GM21367 (cell line): ENCODE results near the gene PPIL4.
"Not testable (repeated sequence)": the region's sequence is repeated elsewhere in the genome, so short reads cannot be mapped to it uniquely, and the experiment has no call there.

ENCODE experiments used
- ATAC-seq: cut with Tn5 transposase; IDR thresholded peaks from one replicate; pipeline ENCODE4 v1.9.1; 2021; ENCODE audit not compliant: unreplicated experiment

The PPIL4 gene

DNA sequence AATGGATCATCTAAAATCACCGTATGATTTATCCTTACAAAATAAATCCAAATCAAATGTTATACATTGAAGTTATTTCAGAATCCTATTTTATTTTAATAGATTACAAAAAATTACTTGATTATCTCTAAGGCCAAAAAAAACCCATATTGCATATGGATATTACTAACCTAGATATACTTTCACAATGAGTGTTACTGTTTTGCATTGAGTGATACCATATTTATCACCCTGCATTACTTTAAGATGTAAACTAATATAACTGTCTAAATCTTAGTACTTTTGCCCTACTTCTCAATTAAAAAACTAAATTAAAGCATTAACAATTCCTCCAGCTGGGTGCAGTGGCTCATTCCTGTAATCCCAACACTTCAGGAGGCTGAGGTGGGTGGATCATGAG lies 11.1 kb downstream of the PPIL4 start:
- no peak for ATAC-seq

DNA sequence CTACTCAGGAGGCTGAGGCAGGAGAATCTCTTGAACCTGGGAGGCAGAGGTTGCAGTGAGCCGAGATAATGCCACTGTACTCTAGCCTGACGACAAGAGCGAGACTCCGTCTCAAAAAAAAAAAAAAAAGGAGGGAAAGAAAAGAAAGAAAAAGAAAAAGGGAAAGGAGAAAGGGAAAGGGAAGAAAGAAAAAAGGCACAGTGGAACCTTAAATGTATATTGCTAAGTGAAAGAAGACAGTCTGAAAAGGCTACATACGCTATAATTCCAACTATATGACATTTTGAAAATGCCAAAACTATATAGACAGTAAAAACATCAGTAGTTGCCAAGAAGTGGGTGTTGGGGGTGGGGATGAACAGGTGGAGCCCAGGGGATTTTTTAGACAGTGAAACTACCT lies 16.2 kb downstream of the PPIL4 start:
- ATAC-seq = no peak

DNA sequence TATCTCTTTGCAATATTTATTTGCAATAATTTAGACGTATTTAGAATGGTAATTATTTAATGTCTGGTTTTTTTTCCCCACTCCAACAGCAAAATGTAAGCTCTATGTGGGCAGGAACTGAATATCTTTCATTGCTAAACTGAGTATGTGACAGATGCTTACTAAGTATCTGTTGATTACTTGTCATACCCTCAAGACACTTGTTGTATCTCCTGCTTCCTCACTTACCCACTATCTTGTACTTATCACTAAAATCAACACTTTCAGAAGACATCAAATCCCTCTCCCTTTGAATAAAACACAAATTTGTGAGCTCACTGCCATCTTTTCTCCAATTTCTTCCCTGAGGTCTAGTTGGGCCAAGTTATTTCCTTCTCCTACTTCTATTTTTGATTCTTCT lies 30.3 kb downstream of the PPIL4 start:
- ATAC-seq = no peak

DNA sequence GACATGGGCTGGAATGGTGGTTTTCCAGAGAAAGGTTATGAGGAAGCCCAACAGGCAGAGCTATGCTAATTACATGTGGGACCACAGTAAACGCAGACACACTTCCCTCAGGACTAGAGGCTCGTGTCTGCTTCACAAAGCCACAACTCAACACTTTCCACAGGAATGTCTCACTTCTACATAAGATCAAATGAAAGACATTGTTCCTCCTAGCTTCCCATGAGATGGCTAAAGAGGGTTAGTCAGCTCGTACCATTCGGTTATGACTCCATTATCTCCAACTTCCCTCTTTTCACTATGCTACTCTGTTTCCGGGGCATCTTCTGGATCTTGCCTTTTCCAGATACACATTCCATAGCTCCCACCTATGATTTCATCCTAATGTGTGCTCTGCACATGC lies 31.9 kb downstream of the PPIL4 start:
- no peak for ATAC-seq

- ATAC-seq = no peak
Observed at GRCh38 chr6:149510793-149511512, 34.9 kb downstream of the PPIL4 start.

- ATAC-seq = no peak
Observed at GRCh38 chr6:149508485-149508884, 37.4 kb downstream of the PPIL4 start.

DNA sequence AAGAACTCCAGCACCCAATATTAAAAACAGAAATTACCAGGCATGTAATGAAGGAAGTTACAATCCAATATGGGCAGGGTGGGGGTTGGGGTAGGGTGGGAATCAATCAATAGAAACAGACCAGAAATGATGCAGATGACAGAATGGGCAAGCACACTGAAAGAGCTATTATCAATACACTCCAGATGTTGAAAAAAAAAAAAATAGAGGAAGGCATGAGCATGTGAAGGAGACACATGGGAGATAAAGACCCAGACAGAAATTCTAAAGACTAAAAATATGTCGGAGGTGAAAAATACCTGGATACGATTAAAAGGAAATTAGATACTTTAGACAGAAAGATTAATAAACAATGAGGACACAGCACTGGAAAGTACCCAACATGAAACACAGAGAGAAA lies 42.0 kb downstream of the PPIL4 start:
- ATAC-seq = no peak

GRCh38 chr6:149503276-149503675 lies 42.6 kb downstream of the PPIL4 start:
- ATAC-seq = no peak

GRCh38 chr6:149501768-149502167 lies 44.1 kb downstream of the PPIL4 start:
- ATAC-seq = no peak

DNA sequence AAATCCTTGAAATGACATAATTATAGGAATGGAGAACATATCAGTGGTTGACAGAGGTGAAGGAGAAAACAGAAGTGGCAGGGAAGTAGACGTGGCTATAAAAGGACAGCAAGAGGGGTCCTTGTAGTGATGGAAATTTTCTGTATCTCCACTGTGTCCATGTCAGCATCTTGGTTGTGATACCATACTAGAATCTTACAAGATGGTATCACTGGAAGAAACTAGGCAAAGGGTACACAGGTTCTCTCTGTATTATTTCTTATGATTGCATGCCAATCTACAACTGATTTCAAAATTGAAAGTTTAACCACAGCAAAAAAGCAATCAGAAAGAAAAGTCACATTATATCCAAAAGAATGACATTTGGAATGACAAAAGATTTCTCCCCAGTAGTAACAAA lies 44.6 kb downstream of the PPIL4 start:
- no peak for ATAC-seq

DNA sequence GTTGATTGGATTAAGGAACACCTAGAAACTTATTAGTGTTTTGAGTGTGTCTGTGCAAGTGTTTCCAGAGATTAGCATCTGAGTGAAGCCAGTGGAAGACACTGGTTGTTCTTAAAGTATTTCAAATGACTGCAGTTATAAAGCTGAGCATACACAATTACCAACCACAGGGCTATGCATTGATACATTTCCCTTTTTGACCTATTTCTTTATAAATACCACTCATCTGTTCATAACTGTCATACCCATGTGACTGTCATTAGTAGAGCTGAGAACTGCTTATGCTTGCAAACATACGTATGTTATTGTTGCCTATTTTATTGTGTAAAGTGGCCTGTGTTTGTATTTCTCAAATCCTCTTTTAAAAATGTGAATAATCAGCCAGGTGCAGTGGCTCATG lies 45.7 kb downstream of the PPIL4 start:
- no peak for ATAC-seq

DNA sequence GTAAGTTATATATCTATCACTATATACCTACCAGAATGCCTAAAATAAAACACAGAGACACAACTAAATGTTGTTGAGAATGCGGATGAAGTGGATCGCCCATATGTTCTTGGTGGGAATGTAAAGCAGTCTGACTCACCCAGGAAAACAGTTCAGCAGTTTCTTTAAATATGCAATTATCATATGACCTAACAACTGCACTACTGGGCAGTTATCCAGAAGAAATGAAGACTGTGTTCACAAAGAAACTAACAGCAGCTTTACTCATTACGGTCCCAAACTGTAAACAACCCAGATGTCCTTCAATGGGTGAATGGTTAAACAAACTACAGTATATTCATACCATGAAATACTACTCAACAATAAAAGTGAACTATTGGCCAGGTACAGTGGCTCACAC lies 46.8 kb downstream of the PPIL4 start:
- no peak for ATAC-seq

- ATAC-seq = no peak
Observed at GRCh38 chr6:149497365-149497764, 48.5 kb downstream of the PPIL4 start.

DNA sequence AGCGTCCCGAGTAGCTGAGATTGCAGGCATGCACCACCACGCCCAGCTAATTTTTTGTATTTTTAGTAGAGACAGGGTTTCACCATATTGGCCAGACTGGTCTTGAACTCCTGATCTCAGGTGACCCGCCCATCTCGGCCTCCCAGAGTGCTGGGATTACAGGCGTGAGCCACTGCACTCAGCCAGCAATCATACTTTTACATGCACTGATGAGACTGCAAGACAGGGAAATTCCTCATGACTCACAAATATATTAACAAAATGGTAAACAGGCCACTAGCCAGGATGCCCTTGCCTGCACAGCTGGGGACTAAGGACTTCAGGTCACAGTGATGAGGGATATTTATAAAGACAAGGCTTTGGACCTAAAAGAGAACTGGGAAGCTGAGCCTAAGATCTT lies 49.2 kb downstream of the PPIL4 start:
- not testable (repeated sequence) for ATAC-seq

GRCh38 chr6:149495349-149496016 lies 50.4 kb downstream of the PPIL4 start:
- ATAC-seq = peak; percentile 34

DNA sequence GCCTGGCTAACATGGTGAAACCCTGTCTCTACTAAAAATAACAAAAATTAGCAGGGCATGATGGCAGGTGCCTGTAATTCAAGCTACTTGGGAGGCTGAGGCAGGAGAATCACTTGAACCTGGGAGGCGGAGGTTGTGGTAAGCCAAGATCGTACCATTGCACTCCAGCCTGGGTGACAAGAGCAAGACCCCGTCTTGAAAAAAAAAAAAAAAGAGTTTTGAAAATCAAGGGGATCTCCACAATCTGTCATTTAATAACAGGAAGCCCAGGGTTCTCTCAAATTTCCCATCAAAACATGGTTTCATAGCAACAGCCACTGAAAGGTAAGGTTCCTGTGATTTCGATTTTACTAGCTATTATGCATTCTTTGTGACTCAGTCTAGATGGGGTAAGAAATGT lies 51.0 kb downstream of the PPIL4 start:
- peak; percentile 64 for ATAC-seq

- ATAC-seq = no peak
Observed at GRCh38 chr6:149493761-149494320, 52.0 kb downstream of the PPIL4 start.

DNA sequence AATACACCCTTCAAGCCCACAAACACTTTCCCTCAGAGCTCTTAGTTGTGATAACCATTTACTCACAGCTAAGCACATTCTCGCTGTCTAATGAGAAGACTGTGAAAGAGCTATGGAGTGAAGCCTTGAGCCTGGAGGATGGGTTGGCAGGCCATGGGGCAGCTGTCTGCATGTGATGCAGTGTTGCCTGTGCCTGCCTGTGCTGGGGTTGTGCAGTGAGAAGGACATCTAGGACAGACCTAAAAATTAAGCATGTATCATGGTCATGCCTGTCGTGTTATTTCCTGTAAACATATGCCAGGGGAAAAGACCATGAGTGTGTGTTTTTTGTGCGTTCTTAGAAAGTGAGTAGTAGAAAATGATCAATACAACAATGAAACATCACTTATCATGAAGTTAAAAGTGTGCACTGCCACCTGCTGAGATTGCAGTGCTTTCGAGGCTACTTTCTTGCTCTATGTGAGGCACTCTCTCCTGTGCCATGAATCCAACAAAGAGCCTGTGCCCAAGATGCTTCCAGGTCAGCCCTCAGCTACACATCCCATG lies 53.0 kb downstream of the PPIL4 start:
- ATAC-seq = no peak

GRCh38 chr6:149489967-149490366 lies 55.9 kb downstream of the PPIL4 start:
- no peak for ATAC-seq

- ATAC-seq = no peak
Observed at GRCh38 chr6:149488815-149489214, 57.0 kb downstream of the PPIL4 start.

DNA sequence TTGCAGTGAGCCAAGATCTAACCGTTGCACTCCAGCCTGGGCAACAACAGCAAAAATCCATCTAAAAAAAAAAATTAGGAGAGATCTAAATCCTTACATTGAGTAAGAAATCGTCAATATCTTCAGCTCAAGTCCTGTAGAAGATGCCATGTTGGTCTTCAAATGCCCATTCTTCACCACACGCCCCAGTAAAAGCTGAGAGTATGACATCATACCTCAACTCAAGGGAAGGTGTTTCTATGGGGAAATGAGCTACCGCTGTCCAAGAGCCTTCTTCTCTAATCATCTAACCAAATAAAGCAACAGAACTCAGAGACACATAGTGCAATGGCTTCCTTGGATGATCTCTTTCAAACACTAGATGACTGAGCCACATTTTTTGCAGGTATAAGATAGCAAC lies 58.5 kb downstream of the PPIL4 start:
- no peak for ATAC-seq
